ENCODE results near the gene RBKS.
"Not testable (repeated sequence)": the region's sequence is repeated elsewhere in the genome, so short reads cannot be mapped to it uniquely, and the experiment has no call there.

Gene RBKS

GRCh38 chr2:27869763-27870162 lies 20.4 kb downstream of the RBKS start:
- no peak for DNase-seq

GRCh38 chr2:27866237-27866636 lies 23.9 kb downstream of the RBKS start:
- DNase-seq = no peak

DNA sequence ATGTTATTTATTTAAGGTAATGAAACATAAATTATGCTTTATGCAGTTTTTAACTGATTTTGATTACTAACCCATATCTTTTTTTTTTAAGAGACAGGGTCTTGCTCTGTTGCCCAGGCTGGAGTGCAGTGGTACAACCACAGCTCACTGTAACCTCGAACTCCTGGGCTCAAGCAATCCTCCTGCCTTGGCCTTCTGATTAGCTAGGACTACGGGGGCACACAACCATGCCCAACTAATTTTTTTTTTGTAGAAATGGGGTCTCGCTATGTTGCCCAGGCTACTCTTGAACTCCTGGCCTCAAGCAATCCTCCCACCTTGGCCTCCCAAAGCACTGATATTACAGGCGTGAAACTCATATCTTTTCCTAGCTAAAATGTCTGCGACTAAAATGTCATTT lies 26.2 kb downstream of the RBKS start:
- DNase-seq = not testable (repeated sequence)

GRCh38 chr2:27863146-27863545 lies 27.0 kb downstream of the RBKS start:
- no peak for DNase-seq

DNA sequence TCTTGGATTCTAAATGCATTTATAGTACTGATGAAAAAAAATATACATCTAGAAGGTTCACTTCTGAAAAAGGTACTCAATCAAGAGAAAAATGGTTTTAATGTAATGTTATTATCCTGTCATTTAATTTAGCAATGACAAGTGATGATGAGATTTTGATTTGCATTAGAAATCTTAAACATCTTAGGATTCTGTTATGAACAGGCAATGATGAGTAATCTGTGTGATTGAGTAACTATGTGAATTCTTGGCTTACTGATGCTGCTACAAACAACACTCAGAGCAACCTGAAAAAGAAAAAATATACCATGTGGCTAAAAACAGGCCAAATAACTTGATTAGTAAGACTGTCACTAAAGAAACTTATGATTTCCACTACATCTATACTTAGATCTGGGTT lies 30.1 kb downstream of the RBKS start:
- no peak for DNase-seq

DNA sequence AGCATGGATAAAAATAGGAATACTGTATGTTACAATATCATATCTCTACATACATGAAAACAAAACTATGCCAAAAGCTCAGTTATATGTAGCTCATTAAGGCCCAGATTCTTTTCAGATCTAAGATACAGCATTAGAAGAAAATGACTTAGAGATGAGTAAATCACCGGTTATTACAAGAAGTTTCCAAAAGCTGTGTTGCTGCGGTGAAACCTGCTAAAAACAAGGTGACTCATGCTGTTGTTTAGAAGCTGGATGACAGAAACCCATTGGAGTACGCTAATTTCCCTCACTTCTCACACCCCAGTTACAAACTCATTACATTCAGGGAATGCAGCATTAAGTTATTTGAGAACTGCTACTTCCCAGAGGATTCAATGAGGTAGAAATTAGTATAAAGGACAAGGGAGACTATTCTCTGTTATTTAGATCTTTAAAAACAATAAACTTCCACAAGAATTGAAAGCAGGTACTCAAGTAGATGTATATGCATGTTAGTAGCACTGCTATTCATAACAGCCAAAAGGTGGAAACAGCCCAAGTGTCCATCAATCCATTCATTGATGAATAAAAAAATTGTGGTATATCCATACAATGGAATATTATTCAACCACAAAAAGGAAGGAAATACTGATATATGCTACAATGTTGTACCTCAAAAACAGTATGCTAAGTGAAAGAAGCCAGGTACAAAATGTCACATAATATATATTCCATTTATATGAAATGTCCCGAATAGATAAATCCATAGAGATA lies 32.6 kb downstream of the RBKS start:
- no peak for DNase-seq

DNA sequence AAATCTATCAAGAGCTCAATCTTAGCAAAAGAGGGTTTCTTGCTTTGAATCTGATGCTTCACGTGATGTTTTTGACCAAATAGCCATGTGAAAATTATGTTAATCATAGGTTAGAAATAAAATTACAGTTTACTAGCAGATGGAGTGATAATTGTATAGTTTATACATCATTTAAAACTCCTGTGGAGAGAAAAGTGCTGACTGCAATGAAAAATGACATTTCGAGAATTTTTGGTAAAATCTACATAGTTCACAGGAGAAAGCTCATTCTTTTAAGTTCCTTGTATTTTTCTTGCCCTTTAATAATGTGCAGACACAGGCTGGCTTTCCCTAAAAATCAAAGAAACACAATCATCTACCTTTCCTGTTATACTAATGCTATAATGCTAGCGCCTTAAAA lies 33.2 kb downstream of the RBKS start:
- no peak for DNase-seq

GRCh38 chr2:27856386-27856785 lies 33.8 kb downstream of the RBKS start:
- no peak for DNase-seq

- no peak for DNase-seq
Observed at GRCh38 chr2:27855476-27855875, 34.7 kb downstream of the RBKS start.

DNA sequence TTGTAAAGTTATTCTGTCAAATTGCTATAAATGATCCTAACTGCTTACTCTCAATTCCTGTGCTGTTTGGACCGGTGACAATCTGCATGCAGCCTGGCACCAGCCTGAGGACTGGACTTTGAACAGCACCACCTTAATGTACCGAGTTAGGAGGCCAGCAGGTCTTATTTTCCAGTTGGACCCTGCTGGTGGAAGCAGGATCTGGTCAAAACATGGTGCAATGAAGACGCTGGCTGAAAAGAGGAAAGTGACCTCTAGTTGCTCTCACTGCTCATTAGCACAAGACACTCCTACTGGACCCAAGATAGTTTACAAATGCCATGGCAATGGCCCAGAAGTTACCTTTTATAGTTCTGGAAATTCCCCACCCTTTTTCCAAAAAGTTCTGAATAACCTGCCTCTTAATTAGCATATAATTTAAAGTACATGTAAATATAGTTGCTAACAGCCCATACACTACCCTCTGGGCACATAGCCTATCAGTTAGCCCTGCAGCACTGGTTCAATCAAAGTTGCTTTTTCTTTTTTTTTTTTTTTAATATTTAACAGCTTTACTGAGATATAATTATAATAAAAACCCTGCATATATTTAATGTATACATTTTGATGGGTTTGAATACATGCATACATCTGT lies 35.8 kb downstream of the RBKS start:
- DNase-seq = no peak

GRCh38 chr2:27852691-27853090 lies 37.5 kb downstream of the RBKS start:
- no peak for DNase-seq

DNA sequence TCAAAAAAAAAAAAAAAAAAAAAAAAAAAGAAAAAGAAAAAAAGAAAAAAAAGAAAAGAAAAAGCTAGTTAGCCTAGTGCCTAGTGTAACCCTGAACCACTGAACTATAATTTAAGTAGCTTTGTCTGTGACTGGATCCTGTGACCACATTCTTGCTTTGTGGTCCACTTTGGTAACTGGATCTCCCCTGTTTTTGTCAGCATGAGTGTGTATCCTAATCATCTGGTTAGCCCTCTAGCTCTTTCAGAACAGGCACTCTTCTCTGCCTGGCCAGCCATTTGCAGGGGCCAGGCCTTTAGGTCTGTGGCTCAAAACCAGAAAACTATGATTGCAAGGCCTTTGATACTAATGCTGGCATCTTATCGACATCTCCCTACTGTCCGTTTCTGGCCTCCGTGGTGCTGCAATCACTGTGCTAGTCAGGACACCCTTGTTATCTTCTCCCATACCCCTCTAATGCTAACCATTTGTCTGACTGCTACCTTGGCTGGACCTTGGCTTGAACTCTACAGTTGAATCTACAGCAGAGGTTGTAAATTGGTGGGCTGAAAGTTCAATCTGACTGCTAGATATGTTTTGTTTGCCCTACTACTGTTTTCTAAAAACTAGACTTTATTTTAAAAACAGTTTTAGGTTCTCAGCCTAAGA lies 40.5 kb downstream of the RBKS start:
- no peak for DNase-seq

GRCh38 chr2:27847333-27847732 lies 42.9 kb downstream of the RBKS start:
- no peak for DNase-seq

GRCh38 chr2:27844821-27845255 lies 45.3 kb downstream of the RBKS start:
- no peak for DNase-seq

GRCh38 chr2:27843992-27844391 lies 46.2 kb downstream of the RBKS start:
- DNase-seq = no peak

DNA sequence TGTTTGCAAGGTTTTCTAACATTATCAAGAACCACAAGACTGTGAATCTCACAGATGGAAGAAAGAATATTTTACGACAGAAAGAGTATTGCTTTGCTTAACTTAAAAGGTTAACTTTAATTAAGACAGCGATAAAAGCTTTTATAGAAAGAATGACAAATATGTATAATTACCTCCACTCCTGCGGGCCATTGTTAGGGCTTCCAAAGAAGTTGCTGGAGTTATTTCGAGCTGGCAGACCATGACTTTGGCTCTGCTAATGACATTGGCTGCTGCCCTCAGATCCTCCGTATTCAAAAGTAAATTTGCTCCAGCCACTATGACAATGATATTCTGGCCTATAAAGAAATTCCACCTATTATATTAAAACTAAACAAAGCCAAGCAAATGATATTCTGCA lies 47.3 kb downstream of the RBKS start:
- no peak for DNase-seq

- no peak for DNase-seq
Observed at GRCh38 chr2:27839022-27839618, 51.1 kb downstream of the RBKS start.

DNA sequence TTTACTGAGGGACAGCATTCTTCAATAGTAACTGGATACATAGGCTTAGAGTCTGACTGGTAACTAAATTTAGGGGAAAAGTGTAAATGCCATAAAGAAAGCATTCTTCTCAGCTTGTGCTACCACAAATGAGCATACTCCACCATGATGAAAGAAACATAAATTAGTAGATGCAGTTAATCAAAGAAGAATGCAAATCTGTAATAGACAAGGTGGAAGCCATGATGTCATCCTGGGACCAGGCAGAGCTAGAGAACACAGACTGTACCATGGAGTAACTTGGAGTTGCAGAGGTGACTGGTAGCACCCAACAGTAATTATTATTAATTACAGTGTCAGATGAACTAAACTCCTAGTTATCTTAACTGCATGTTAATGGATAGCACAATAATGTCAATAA lies 51.7 kb downstream of the RBKS start:
- DNase-seq = no peak

DNA sequence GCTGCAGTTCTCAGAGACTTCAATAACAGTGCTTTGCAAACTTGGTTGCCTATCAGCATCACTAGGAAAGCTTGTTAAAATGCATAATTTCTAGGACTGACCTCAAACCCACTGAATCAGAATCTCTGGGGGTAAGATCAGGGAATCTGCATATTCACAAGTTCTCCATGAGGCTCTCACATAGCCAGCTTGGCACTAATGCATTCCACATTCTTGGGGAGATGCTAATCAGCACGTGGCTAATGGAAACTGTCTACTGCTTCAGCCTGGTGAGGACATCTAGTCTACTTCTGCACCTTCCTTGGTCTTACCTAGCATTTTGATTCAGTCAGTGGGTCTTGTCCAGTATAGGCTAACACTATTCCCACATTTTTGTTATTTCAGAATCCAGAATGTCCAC lies 56.3 kb downstream of the RBKS start:
- DNase-seq = no peak

GRCh38 chr2:27832396-27832795 lies 57.8 kb downstream of the RBKS start:
- no peak for DNase-seq

DNA sequence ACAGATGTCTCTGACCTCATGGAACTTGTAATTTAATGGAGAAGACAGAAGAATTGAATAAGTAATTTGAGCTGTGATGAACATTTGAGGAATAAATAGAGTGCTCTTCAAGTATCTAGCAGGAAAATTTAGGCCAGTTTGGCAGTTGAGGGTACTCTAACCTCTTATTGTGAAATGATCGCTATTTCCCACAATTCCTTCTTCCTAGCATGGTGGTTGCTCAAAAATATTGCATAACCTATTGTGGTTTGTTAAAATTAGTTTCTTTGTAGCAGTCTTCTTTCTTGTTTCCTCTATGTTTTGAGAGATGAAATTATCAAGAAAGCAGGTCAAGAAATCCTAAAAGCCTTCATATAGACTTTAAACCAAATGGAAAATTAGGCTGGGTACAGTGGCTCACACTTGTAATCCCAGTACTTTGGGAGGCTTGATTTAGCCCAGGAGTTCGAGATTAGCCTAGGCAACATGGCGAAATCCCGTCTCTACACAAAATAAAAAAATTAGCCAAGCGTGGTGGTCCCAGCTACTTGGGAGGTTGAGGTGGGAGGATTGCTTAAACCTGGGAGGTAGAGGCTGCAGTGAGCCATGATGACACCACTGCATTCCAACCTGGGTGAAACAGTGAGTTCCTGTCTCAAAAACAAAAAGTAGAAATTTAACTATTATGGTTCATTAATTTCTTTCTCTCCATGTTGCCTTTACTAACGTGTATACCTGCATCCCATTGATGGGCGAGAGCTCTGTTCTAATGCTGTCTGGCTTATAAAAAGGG lies 58.7 kb downstream of the RBKS start:
- no peak for DNase-seq

GRCh38 chr2:27830656-27831055 lies 59.5 kb downstream of the RBKS start:
- DNase-seq = no peak

DNA sequence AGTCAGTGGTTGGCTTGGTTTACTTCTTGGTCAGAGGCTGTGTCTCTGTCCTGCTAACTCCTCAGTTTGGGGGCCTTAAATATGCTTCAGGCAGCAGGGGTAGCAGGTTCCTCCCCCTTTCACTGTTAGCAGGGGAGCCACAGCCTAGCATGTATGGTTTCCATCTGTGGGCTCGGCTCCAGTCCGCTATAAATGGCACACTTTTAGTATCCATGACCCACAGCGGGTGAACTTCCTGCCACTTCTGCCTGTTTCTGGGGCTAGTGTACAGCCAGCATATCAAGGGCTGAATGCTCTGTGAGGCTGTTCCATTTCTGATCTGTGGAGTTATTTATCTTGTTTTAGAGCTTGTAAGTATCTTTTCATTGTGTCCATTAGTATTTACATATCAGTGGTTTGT lies 60.4 kb downstream of the RBKS start:
- DNase-seq = no peak

Data from stimulated activated CD8-positive, alpha-beta memory T cell treated with anti-CD3 and anti-CD28 coated beads, Interleukin-4, amount 100 ng/mL, for 48 hours (primary cell).